ENCODE measurements around the gene IGSF21.

IGSF21 gene

DNA sequence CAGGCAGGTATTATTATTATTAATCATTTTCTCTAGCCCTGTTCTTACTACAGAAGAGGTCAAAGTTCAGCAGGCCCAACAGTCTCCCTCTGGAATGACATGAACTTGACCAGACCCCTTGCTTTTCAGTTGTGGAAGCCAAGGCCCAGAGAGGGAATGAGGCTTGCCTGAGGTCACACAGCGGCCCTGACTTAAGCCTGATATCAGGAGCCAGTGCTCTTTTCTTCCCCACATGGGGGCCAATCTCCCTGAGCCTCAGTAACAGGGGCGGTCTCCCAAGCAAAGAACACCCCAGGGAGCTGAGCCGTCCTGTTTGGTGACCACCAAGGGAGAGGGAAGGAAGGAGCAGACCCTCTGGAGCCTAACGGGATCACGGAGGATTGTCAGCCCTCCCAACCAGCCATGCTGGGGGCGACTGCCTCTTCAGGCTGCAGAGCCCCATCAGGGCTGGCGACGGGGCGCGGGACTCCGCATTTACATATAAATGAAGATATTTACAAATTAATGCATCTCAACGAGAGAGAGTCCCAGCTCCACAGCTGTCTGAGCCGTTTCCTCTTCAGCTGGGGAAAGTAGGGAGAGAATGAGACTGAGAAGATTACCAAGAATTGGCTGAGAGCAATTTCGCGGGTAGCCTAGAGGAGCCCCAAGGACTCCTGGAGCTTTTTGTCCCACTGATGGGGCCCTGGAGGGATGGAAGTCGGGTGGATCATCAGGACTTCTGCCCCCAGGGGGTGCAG, 187.0 kb downstream of the IGSF21 start:
- Histone ChIP-seq H3K27ac (ENCODE audit: low read depth, low read length) (no peak overlapping the region), H3K4me1 (ENCODE audit: insufficient read depth, low read length) (no peaks in the 10 kb centered on the region), H3K36me3 (ENCODE audit: insufficient read depth, low read length) (no peaks in the 10 kb centered on the region), H3K9ac (ENCODE audit: low read length) (no peak overlapping the region), H3K27me3 (ENCODE audit: control insufficient read depth in 1 of 2, insufficient read depth in 2 of 2, low read length in 2 of 2) (no peaks in the 10 kb centered on the region), H3K9me3 (ENCODE audit: low read length) (no peaks in the 10 kb centered on the region), H3K4me3 (ENCODE audit: low read depth in 1 of 2, low read length in 2 of 2) (no peak overlapping the region)

- Histone ChIP-seq H3K36me3 (ENCODE audit: insufficient read depth, low read length) (no peaks in the 10 kb centered on the region), H3K4me1 (ENCODE audit: insufficient read depth, low read length) (no peaks in the 10 kb centered on the region), H3K4me3 (ENCODE audit: low read depth in 1 of 2, low read length in 2 of 2) (no peak overlapping the region), H3K9me3 (ENCODE audit: low read length) (no peaks in the 10 kb centered on the region), H3K27ac (ENCODE audit: low read depth, low read length) (no peak overlapping the region), H3K27me3 (ENCODE audit: control insufficient read depth in 1 of 2, insufficient read depth in 2 of 2, low read length in 2 of 2) (peaks cover 3 to 6% of the 10 kb centered on the region in 2 donors), H3K9ac (ENCODE audit: low read length) (no peak overlapping the region)
Measured at GRCh38 chr1:18297896-18298648, 190.5 kb downstream of the IGSF21 start.

- peaks cover 5 to 10% of the 10 kb centered on the region in 2 donors for H3K27me3 ChIP-seq (ENCODE audit: control insufficient read depth in 1 of 2, insufficient read depth in 2 of 2, low read length in 2 of 2)
- H3K4me1 ChIP-seq (ENCODE audit: insufficient read depth, low read length) = no peaks in the 10 kb centered on the region
- no peaks in the 10 kb centered on the region for H3K36me3 ChIP-seq (ENCODE audit: insufficient read depth, low read length)
- no peak overlapping the region for H3K27ac ChIP-seq (ENCODE audit: low read depth, low read length)
- no peaks in the 10 kb centered on the region for H3K9me3 ChIP-seq (ENCODE audit: low read length)
- H3K4me3 ChIP-seq (ENCODE audit: low read depth in 1 of 2, low read length in 2 of 2) = no peak overlapping the region
- no peak overlapping the region for H3K9ac ChIP-seq (ENCODE audit: low read length)
Measured at GRCh38 chr1:18299441-18300338, 192.1 kb downstream of the IGSF21 start.

DNA sequence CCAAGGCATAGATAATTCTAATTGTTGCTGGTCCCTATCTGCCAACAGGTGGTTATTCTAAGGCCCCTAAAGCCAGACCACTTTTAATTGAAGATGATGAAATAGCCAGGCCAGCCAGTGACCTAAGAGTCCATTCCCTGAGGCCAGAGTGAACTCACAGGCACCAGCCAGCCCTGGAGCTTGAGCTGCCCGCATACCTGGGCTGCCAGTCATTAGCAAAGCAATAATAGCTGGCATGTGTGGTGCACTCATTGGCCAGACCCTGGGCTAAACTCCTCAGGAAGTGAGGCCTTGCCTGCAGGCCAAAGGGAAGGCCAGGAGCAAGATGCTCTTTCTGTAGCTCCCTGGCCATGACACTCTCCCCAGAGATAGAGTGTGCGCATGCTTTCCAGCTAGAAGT, 192.8 kb downstream of the IGSF21 start:
- Histone ChIP-seq H3K36me3 (ENCODE audit: insufficient read depth, low read length) (no peaks in the 10 kb centered on the region), H3K4me3 (ENCODE audit: low read depth in 1 of 2, low read length in 2 of 2) (no peak overlapping the region), H3K4me1 (ENCODE audit: insufficient read depth, low read length) (no peaks in the 10 kb centered on the region), H3K27me3 (ENCODE audit: control insufficient read depth in 1 of 2, insufficient read depth in 2 of 2, low read length in 2 of 2) (peaks cover 5 to 10% of the 10 kb centered on the region in 2 donors), H3K9me3 (ENCODE audit: low read length) (no peaks in the 10 kb centered on the region), H3K9ac (ENCODE audit: low read length) (no peak overlapping the region), H3K27ac (ENCODE audit: low read depth, low read length) (no peak overlapping the region)

DNA sequence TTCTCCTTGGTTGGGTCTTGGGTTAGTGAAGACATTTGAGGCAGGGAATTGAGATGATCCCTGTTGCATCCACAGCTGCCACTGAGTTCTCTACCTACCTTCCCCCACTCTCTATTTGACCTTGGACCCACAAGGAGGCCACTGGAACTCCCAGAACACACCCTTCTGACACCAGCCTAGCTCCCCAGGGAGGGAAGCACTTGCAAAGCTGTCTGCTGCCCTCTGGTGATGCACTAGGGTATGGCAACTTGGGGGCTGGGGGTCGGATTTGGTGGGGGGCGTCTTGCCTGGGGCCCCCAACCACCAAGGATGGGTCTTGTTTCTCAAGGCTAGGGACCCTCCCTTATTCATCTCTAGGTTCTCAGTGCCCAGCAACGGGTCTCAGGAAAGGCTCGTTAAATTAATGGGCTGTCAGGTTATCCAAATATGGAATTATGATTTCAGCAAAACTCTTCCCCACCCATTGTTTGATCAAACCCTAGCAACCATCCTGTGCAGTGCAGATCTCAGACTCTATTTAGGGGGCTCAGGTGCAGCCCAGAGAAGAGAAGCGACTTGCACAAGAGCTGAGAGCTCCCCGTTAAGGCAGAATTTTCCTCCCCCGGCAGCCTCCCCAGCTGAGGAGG, 195.3 kb downstream of the IGSF21 start:
- Histone ChIP-seq H3K4me1 (ENCODE audit: insufficient read depth, low read length) (no peaks in the 10 kb centered on the region), H3K4me3 (ENCODE audit: low read depth in 1 of 2, low read length in 2 of 2) (no peak overlapping the region), H3K9ac (ENCODE audit: low read length) (no peak overlapping the region), H3K9me3 (ENCODE audit: low read length) (no peaks in the 10 kb centered on the region), H3K27ac (ENCODE audit: low read depth, low read length) (no peak overlapping the region), H3K27me3 (ENCODE audit: control insufficient read depth in 1 of 2, insufficient read depth in 2 of 2, low read length in 2 of 2) (peaks cover 5 to 10% of the 10 kb centered on the region in 2 donors), H3K36me3 (ENCODE audit: insufficient read depth, low read length) (no peaks in the 10 kb centered on the region)

DNA sequence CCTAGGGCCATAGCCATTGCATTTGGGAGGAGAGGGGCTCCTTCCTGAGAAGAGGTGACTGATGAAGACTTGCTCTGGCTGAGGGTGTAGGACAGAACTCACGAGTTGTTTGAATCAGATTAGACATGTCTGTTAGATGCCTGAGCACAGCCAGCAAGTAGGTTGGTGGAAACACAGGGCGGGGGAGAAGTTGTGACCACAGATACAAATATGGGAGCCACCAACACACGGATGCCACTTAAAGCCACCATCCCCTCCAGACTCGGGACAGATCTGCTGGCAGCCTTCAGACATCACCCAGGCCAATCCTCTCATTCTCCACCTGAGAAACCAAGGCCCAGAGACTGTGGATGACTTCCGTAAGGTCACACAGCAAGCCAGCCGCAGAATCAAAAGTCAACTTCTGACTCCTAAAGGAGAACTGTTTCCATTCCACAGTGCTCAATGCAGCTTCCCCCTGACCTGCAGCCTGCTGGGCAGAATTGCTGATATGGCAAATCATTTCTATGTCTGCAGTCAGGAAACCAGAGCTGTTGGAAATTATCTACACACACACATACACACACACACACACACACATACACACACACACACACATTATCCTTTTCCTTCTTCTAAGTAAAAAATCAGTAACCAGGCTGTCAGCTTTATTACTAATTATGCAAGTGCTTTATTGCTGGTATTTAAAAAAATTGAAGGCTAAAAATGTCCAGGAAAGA, 196.7 kb downstream of the IGSF21 start:
- peaks cover 5 to 10% of the 10 kb centered on the region in 2 donors for H3K27me3 ChIP-seq (ENCODE audit: control insufficient read depth in 1 of 2, insufficient read depth in 2 of 2, low read length in 2 of 2)
- no peaks in the 10 kb centered on the region for H3K4me1 ChIP-seq (ENCODE audit: insufficient read depth, low read length)
- H3K9me3 ChIP-seq (ENCODE audit: low read length) = no peaks in the 10 kb centered on the region
- H3K9ac ChIP-seq (ENCODE audit: low read length) = no peak overlapping the region
- H3K27ac ChIP-seq (ENCODE audit: low read depth, low read length) = no peak overlapping the region
- no peaks in the 10 kb centered on the region for H3K36me3 ChIP-seq (ENCODE audit: insufficient read depth, low read length)
- no peak overlapping the region for H3K4me3 ChIP-seq (ENCODE audit: low read depth in 1 of 2, low read length in 2 of 2)

DNA sequence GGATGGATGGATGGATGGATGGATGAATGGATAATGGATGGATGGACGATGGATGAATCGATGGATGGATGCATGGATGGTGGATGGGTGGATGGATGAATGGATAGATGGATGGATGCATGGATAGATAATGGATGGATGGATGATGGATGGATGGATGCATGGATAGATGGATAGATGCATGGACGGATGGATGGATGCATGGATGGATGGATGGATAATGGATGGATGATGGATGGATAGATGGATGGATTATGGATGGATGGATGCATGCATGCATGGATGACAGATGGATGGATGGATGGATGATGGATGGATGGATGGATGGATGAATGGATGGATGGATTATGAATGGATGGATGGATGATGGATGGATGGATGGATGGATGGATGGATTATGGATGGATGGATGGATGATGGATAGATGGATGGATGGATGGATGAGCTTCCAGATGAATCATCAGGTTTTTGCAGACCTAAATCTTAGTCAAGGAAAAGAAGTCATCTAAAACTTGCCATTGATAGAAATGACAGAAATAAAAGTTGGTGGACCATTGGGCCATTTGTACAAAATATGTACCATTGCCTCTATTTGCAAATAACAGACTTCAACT, 197.7 kb downstream of the IGSF21 start:
- H3K9ac ChIP-seq (ENCODE audit: low read length) = no peak overlapping the region
- H3K27ac ChIP-seq (ENCODE audit: low read depth, low read length) = no peak overlapping the region
- H3K27me3 ChIP-seq (ENCODE audit: control insufficient read depth in 1 of 2, insufficient read depth in 2 of 2, low read length in 2 of 2) = peaks cover 5 to 10% of the 10 kb centered on the region in 2 donors
- no peaks in the 10 kb centered on the region for H3K9me3 ChIP-seq (ENCODE audit: low read length)
- H3K4me3 ChIP-seq (ENCODE audit: low read depth in 1 of 2, low read length in 2 of 2) = no peak overlapping the region
- no peaks in the 10 kb centered on the region for H3K36me3 ChIP-seq (ENCODE audit: insufficient read depth, low read length)
- no peaks in the 10 kb centered on the region for H3K4me1 ChIP-seq (ENCODE audit: insufficient read depth, low read length)

DNA sequence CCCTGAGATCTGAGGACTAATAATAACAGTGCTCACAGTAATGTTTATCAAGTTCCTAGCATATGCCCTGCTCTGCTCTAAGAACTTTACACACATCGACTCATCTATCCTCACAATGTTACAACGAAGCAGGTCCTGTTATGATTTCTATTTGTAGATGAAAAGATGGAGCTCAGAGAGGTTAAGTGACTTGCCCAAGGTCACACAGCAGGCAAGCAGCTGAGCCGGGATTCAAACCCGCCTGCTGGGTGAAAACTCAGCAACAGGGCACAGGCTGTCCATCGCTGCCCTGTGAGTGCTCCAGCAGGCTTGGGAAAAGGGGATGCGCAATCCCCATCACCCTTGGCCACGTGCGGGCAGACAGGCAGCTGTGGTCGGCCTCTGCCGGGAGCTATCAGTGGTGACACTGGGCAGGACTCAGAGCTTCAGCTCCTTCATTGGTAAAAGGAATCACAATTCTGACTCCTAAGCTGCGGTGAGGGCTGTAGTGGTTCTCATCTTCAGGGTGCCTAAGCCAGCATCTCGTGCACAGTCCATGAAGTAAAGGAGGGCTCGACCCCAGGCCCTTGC, 199.8 kb downstream of the IGSF21 start:
- no peak overlapping the region for H3K4me3 ChIP-seq (ENCODE audit: low read depth in 1 of 2, low read length in 2 of 2)
- no peak overlapping the region for H3K9ac ChIP-seq (ENCODE audit: low read length)
- H3K9me3 ChIP-seq (ENCODE audit: low read length) = no peaks in the 10 kb centered on the region
- H3K36me3 ChIP-seq (ENCODE audit: insufficient read depth, low read length) = no peaks in the 10 kb centered on the region
- no peaks in the 10 kb centered on the region for H3K4me1 ChIP-seq (ENCODE audit: insufficient read depth, low read length)
- peaks cover 5 to 10% of the 10 kb centered on the region in 2 donors for H3K27me3 ChIP-seq (ENCODE audit: control insufficient read depth in 1 of 2, insufficient read depth in 2 of 2, low read length in 2 of 2)
- H3K27ac ChIP-seq (ENCODE audit: low read depth, low read length) = no peak overlapping the region

DNA sequence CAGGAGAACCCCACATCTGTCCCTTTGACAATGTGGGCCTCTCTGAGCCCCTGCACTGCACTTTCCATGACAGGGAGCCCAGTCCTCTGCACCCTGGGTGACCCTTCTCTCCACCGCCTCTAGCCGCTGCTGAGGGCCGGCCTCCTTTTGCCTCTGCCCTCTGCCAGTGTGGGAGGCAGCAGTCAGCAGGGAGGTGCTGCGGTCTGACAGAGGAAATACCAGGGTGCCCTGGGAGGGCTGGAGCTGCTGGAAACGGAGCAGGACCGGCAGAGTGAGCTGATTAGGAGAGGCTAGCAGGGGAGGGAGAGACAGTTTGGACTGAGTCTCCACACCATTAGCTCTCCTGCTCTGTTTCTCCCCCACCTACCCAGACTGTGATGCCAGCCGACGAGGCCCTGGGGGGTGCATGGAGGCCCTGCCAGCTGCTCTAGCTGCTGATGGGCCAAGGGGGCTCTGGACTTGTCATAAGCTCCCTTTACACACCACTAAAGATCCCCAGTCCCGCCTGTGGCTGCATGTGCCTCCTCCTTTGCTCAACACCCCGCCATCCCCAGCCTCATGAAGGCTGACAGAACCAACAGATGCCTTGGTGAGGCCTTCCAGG, 202.1 kb downstream of the IGSF21 start:
- Histone ChIP-seq H3K9ac (ENCODE audit: low read length) (no peak overlapping the region), H3K27ac (ENCODE audit: low read depth, low read length) (no peak overlapping the region), H3K27me3 (ENCODE audit: control insufficient read depth in 1 of 2, insufficient read depth in 2 of 2, low read length in 2 of 2) (no peaks in the 10 kb centered on the region), H3K36me3 (ENCODE audit: insufficient read depth, low read length) (no peaks in the 10 kb centered on the region), H3K4me3 (ENCODE audit: low read depth in 1 of 2, low read length in 2 of 2) (no peak overlapping the region), H3K9me3 (ENCODE audit: low read length) (no peaks in the 10 kb centered on the region), H3K4me1 (ENCODE audit: insufficient read depth, low read length) (no peaks in the 10 kb centered on the region)

DNA sequence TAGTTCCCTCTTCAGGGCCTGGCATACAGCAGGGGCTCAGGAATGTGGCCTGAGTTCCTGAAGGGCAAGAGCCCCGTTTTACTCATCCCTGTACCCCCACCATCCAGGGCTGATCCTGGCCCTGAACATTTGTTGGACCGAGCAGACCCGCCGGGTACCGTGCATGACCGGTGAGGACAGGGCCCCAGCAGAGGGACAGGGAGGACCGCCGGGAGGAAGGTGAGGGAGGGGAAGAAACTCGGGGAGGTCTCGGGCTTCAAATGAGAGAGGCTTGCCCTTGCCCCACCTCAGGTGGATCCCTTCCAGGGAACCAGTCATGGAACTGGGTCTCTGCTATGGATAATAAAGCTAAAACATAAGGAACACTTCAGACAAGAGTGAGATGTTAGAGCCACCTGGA, 205.4 kb downstream of the IGSF21 start:
- Histone ChIP-seq H3K4me3 (ENCODE audit: low read depth in 1 of 2, low read length in 2 of 2) (no peak overlapping the region), H3K36me3 (ENCODE audit: insufficient read depth, low read length) (no peaks in the 10 kb centered on the region), H3K9ac (ENCODE audit: low read length) (no peak overlapping the region), H3K4me1 (ENCODE audit: insufficient read depth, low read length) (no peaks in the 10 kb centered on the region), H3K27ac (ENCODE audit: low read depth, low read length) (no peak overlapping the region), H3K9me3 (ENCODE audit: low read length) (no peaks in the 10 kb centered on the region), H3K27me3 (ENCODE audit: control insufficient read depth in 1 of 2, insufficient read depth in 2 of 2, low read length in 2 of 2) (no peaks in the 10 kb centered on the region)

All from muscle layer of colon (tissue), 2 donors.